Measurements from ENCODE around the gene MYO3B. TPM values are rescaled to one million over a fixed set of nuclear protein-coding genes. Genes with fewer than 3 reads are reported as not detected.

The MYO3B gene
- total and polyA plus RNA-seq, 8 donors, result 0.38 to 1.3 (median 0.52) TPM

GRCh38 chr2:170694316-170694715 lies 516.4 kb downstream of the MYO3B start:
- ATAC-seq, result no peak
- Histone ChIP-seq H3K9me3 (no peaks in the 10 kb centered on the region), H3K4me3 (no peak overlapping the region), H3K27ac (no peak overlapping the region), H3K27me3 (no peaks in the 10 kb centered on the region), H3K36me3 (no peaks in the 10 kb centered on the region), H3K4me1 (peaks cover 0 to 8% (median 5%) of the 10 kb centered on the region in 3 donors)
- TF ChIP-seq CTCF (IDR thresholded peaks at IDR 0.05), result no peak
- 89 to 90% methylated on average over 11 of the region's 11 CpGs for WGBS, 2 donors
- FAIRE-seq, result no peak
- no peak for DNase-seq
- intact Hi-C loops (cut with DNase I), result no loop called here

GRCh38 chr2:170695521-170696410 lies 517.8 kb downstream of the MYO3B start:
- H3K4me1 ChIP-seq, result peaks cover 0 to 8% (median 5%) of the 10 kb centered on the region in 3 donors
- 47 to 56% methylated on average over 6 of the region's 6 CpGs for WGBS, 2 donors
- no peak for FAIRE-seq
- intact Hi-C loops (cut with DNase I), result no loop called here
- TF ChIP-seq CTCF (IDR thresholded peaks at IDR 0.05), result no peak
- DNase-seq, result no peak
- H3K27ac ChIP-seq, result no peak overlapping the region
- no peak overlapping the region for H3K4me3 ChIP-seq
- H3K9me3 ChIP-seq, result no peaks in the 10 kb centered on the region
- ATAC-seq, result peak in 3 of 4 donors; percentile 68 to 86 (median 80)
- H3K36me3 ChIP-seq, result no peaks in the 10 kb centered on the region
- no peaks in the 10 kb centered on the region for H3K27me3 ChIP-seq

GRCh38 chr2:170696948-170697347 lies 519.0 kb downstream of the MYO3B start:
- no peak overlapping the region for H3K4me3 ChIP-seq
- no peaks in the 10 kb centered on the region for H3K9me3 ChIP-seq
- H3K36me3 ChIP-seq, result no peaks in the 10 kb centered on the region
- DNase-seq (no peak), FAIRE-seq (no peak), ATAC-seq (no peak)
- H3K27ac ChIP-seq, result no peak overlapping the region
- TF ChIP-seq CTCF (IDR thresholded peaks at IDR 0.05), result no peak
- H3K27me3 ChIP-seq, result no peaks in the 10 kb centered on the region
- H3K4me1 ChIP-seq, result peaks cover 0 to 8% (median 5%) of the 10 kb centered on the region in 3 donors
- WGBS, 2 donors, result 95 to 96% methylated on average over 3 of the region's 3 CpGs
- intact Hi-C loops (cut with DNase I), result no loop called here

GRCh38 chr2:170701011-170701410 lies 523.1 kb downstream of the MYO3B start:
- no peak for DNase-seq

More at GRCh38 chr2:170701011-170701410, 523.1 kb downstream of the MYO3B start:
- no peak overlapping the region for H3K27ac ChIP-seq
- H3K9me3 ChIP-seq, result no peaks in the 10 kb centered on the region
- ATAC-seq (no peak), FAIRE-seq (no peak)
- no peaks in the 10 kb centered on the region for H3K36me3 ChIP-seq
- TF ChIP-seq CTCF (IDR thresholded peaks at IDR 0.05), result no peak
- no peaks in the 10 kb centered on the region for H3K4me1 ChIP-seq
- H3K4me3 ChIP-seq, result no peak overlapping the region
- 70 to 73% methylated on average over 4 of the region's 4 CpGs for WGBS, 2 donors
- no peaks in the 10 kb centered on the region for H3K27me3 ChIP-seq
- intact Hi-C loops (cut with DNase I), result no loop called here

Data from pancreas (tissue), 10 donors.